ENCODE results near the gene PPP1R3D.

Gene PPP1R3D

DNA sequence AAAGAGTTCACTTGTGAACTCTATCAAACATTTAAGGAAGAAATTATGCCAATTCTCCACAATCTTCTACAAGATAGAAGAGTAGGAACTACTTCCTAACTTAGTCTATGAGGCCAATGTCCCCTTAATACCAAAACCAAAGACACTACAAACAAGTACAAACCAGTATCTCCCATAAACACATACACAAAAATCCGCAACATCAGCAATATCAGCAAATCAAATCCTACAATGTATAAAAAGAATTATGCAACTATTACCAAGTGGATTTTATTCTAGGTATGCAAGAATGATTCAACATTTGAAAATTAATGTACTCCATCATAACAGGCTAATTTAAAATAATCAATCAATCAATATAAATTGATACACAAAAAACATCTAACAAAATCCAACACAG is 52.1 kb downstream of the PPP1R3D start:
- no peak overlapping the region for H3K4me3 ChIP-seq
- no peak overlapping the region for H3K9ac ChIP-seq (ENCODE audit: insufficient read length)
- DNase-seq (ENCODE audit: low read depth, low spot score): no peak
- no peaks in the 10 kb centered on the region for H3K9me3 ChIP-seq (ENCODE audit: low read depth, low read length)
- H3K36me3 ChIP-seq (ENCODE audit: insufficient read depth, low read length): no peaks in the 10 kb centered on the region
- no peak for TF ChIP-seq FOXP2 (optimal IDR thresholded peaks at IDR 0.05; ENCODE audit: control extremely low read depth, extremely low read length, insufficient read depth)
- no peak for TF ChIP-seq EZH2 (IDR thresholded peaks at IDR 0.05)
- TF ChIP-seq POLR2AphosphoS5 (IDR thresholded peaks at IDR 0.05; ENCODE audit: borderline replicate concordance, low read depth, low read length): no peak
- no peak overlapping the region for H3K27ac ChIP-seq

Data from SK-N-MC (cell line).